ENCODE data around the gene PLXNB2.

GRCh38 chr22:50338042-50338573 is 30.7 kb upstream of the PLXNB2 start:
- TF ChIP-seq POLR2A (IDR thresholded peaks at IDR 0.05; ENCODE audit: low read depth, low read length): no peak
- TF ChIP-seq TAF1 (IDR thresholded peaks at IDR 0.05; ENCODE audit: low read depth, low read length): no peak
- no peak for TF ChIP-seq POLR2AphosphoS5 (IDR thresholded peaks at IDR 0.05; ENCODE audit: low read depth, low read length)
- TF ChIP-seq PAX5 (IDR thresholded peaks at IDR 0.05; ENCODE audit: insufficient read depth, low read length, severe bottlenecking): no peak
- TF ChIP-seq SPI1 (IDR thresholded peaks at IDR 0.05; ENCODE audit: low read depth, low read length): no peak
- TF ChIP-seq POU2F2 (IDR thresholded peaks at IDR 0.05; ENCODE audit: low read depth, low read length): no peak

All from GM12891 (cell line).